ENCODE data around the gene BLACAT1.

DNA sequence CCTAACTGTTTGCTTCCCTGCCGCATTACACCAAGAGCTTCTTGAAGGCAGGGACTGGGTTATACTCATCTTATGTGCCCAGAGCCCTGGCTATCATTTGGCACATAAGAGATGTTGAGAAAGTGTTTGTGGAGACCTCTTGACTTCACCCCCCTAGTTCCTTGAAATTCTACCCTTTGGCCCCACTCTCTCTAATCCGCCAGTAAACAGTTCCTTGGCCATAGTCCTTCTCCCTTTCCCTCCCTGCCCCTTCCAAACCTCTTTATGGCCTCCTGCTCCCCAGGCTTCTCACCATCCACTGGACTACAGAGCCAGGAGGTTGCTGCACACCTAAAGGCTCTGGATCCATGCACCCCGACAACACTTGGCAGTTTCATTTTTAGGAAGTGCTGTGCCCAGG is 47.1 kb upstream of the BLACAT1 start:
- TF ChIP-seq CTCF (IDR thresholded peaks at IDR 0.05) = no peak
- no peak for TF ChIP-seq ZFX (IDR thresholded peaks at IDR 0.05; ENCODE audit: borderline replicate concordance)

Data from 22Rv1 (cell line).